ENCODE results near the gene APBA1. TPM values are rescaled to one million over a fixed set of nuclear protein-coding genes. Genes with fewer than 3 reads are reported as not detected.

The APBA1 gene
- polyA plus RNA-seq, 1 of the 3 experiments (the other 2 are of a cell fraction): 3.1 TPM

GRCh38 chr9:69615880-69616279 lies 56.3 kb downstream of the APBA1 start:
- Histone ChIP-seq H3K4me1 (ENCODE audit: control insufficient read depth in 1 of 2, insufficient read depth in 2 of 2, low read depth in 1 of 2, low read length in 1 of 2) (no peaks in the 10 kb centered on the region), H3K36me3 (replicated peaks in 1 of 2; ENCODE audit: control insufficient read depth in 1 of 2, insufficient read depth in 2 of 2, low read length in 1 of 2) (no peaks in the 10 kb centered on the region), H3K27ac (ENCODE audit: low read depth in 2 of 2, low read length in 1 of 2) (no peak overlapping the region), H2AFZ (ENCODE audit: low read depth) (no peak overlapping the region), H3K4me2 (no peak overlapping the region), H4K20me1 (ENCODE audit: insufficient read depth) (no peaks in the 10 kb centered on the region), H3K27me3 (ENCODE audit: insufficient read depth) (no peaks in the 10 kb centered on the region), H3K79me2 (ENCODE audit: insufficient read depth) (no peaks in the 10 kb centered on the region), H3K4me3 (ENCODE audit: low read depth in 2 of 2, low read length in 1 of 2) (no peak overlapping the region), H3K9ac (no peak overlapping the region), H3F3A (replicated peaks; ENCODE audit: insufficient read depth) (peaks cover 2% of the 10 kb centered on the region), H3K9me3 (no peaks in the 10 kb centered on the region), H3K9me2 (no peaks in the 10 kb centered on the region)
- no peak for DNase-seq
- ChIA-PET POLR2A (no interaction called here), CTCF (interaction anchor here (0.7 to 1.5 kb wide), 2 partner anchors 24 to 303 kb away, joined by 3 read pairs; no protein-coding TSS in a partner anchor)
- TF ChIP-seq SMC3 (IDR thresholded peaks at IDR 0.05; ENCODE audit: low read depth, low read length) (no peak), FOSL2 (IDR thresholded peaks at IDR 0.05; ENCODE audit: borderline replicate concordance, low read depth) (no peak), EP300 (IDR thresholded peaks at IDR 0.05; ENCODE audit: borderline replicate concordance in 1 of 2, low read depth in 1 of 2, low read length in 1 of 2) (no peak), SIN3A (IDR thresholded peaks at IDR 0.05; ENCODE audit: borderline replicate concordance, low read depth, low read length) (no peak), REST (IDR thresholded peaks at IDR 0.05; ENCODE audit: low read depth, low read length) (no peak), TCF12 (IDR thresholded peaks at IDR 0.05) (no peak)
- 85% methylated on average over 3 of the region's 3 CpGs for WGBS (ENCODE audit: low lambda C conversion rate)

DNA sequence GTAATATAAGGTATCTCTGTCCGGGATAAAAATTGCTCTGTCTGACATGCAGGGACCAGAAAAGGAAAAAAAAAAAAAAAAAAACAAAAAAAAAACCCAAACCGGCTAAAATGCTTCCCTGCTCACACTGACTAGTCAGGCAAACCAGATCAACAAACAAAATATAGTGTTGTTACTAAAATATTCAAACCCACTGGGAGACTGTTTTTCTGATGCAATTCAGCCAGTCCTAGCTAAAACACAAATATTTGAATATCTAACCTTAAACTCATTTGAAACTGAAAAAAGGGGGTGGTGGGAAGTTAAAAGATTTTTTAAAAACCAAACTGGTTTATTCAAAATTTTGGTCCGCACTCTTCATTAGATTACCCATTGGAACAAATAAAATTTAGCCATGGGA lies 61.0 kb downstream of the APBA1 start:
- Histone ChIP-seq H3K9me3 (no peaks in the 10 kb centered on the region), H3K4me2 (no peak overlapping the region), H3K36me3 (replicated peaks in 1 of 2; ENCODE audit: control insufficient read depth in 1 of 2, insufficient read depth in 2 of 2, low read length in 1 of 2) (no peaks in the 10 kb centered on the region), H2AFZ (ENCODE audit: low read depth) (no peak overlapping the region), H3K4me1 (ENCODE audit: control insufficient read depth in 1 of 2, insufficient read depth in 2 of 2, low read depth in 1 of 2, low read length in 1 of 2) (no peaks in the 10 kb centered on the region; a peak in 1 of 4 replicates), H4K20me1 (ENCODE audit: insufficient read depth) (no peaks in the 10 kb centered on the region), H3F3A (replicated peaks; ENCODE audit: insufficient read depth) (peaks cover 2% of the 10 kb centered on the region), H3K9ac (no peak overlapping the region), H3K9me2 (no peaks in the 10 kb centered on the region), H3K27ac (ENCODE audit: low read depth in 2 of 2, low read length in 1 of 2) (no peak overlapping the region), H3K79me2 (ENCODE audit: insufficient read depth) (no peaks in the 10 kb centered on the region), H3K4me3 (ENCODE audit: low read depth in 2 of 2, low read length in 1 of 2) (no peak overlapping the region), H3K27me3 (ENCODE audit: insufficient read depth) (no peaks in the 10 kb centered on the region)
- no peak for TF ChIP-seq TAF1 (IDR thresholded peaks at IDR 0.05; ENCODE audit: borderline replicate concordance, low read depth, low read length)
- TF ChIP-seq TCF12 (IDR thresholded peaks at IDR 0.05): no peak
- no peak for TF ChIP-seq PBX3 (IDR thresholded peaks at IDR 0.05)
- TF ChIP-seq NRF1 (IDR thresholded peaks at IDR 0.05; ENCODE audit: low read depth, low read length): no peak
- no peak for TF ChIP-seq FOXM1 (IDR thresholded peaks at IDR 0.05; ENCODE audit: low read depth)
- no peak for TF ChIP-seq JUND (IDR thresholded peaks at IDR 0.05)
- TF ChIP-seq ZBTB33 (IDR thresholded peaks at IDR 0.05; ENCODE audit: borderline replicate concordance, low read depth): no peak
- no peak for TF ChIP-seq CHD2 (IDR thresholded peaks at IDR 0.05; ENCODE audit: low read length, partially characterized antibody)
- 80% methylated on average over 3 of the region's 3 CpGs for WGBS (ENCODE audit: low lambda C conversion rate)
- CTCF ChIA-PET: interaction anchor here (1.0 kb wide), 1 partner anchor 20 kb away, joined by 5 read pairs; no protein-coding TSS in a partner anchor
- DNase-seq: no peak
- POLR2A ChIA-PET: no interaction called here
